Measurements from ENCODE around the gene GSDME.

The GSDME gene

GRCh38 chr7:24730018-24730369 is 27.3 kb downstream of the GSDME start:
- H3K4me3 ChIP-seq (ENCODE audit: control insufficient read depth, low read depth, low read length), result no peak overlapping the region
- TF ChIP-seq CTCF (IDR thresholded peaks at IDR 0.05; ENCODE audit: control insufficient read depth, insufficient read depth, low read depth, low read length, missing control alignments), result no peak
- DNase-seq (ENCODE audit: low read depth), result no peak

GRCh38 chr7:24729365-24730017 is 27.8 kb downstream of the GSDME start:
- TF ChIP-seq CTCF (IDR thresholded peaks at IDR 0.05; ENCODE audit: control insufficient read depth, insufficient read depth, low read depth, low read length, missing control alignments), result no peak
- no peak overlapping the region for H3K4me3 ChIP-seq (ENCODE audit: control insufficient read depth, low read depth, low read length)
- no peak for DNase-seq (ENCODE audit: low read depth)

- DNase-seq (ENCODE audit: low read depth), result no peak
Observed at GRCh38 chr7:24728503-24729364, 28.5 kb downstream of the GSDME start.

GRCh38 chr7:24728121-24728500 is 29.2 kb downstream of the GSDME start:
- no peak for DNase-seq (ENCODE audit: low read depth)
- TF ChIP-seq CTCF (IDR thresholded peaks at IDR 0.05; ENCODE audit: control insufficient read depth, insufficient read depth, low read depth, low read length, missing control alignments), result no peak
- H3K4me3 ChIP-seq (ENCODE audit: control insufficient read depth, low read depth, low read length), result no peak overlapping the region

More at GRCh38 chr7:24728503-24729364, 28.5 kb downstream of the GSDME start:
- no peak for TF ChIP-seq CTCF (IDR thresholded peaks at IDR 0.05; ENCODE audit: control insufficient read depth, insufficient read depth, low read depth, low read length, missing control alignments)
- H3K4me3 ChIP-seq (ENCODE audit: control insufficient read depth, low read depth, low read length), result no peak overlapping the region

- no peak overlapping the region for H3K4me3 ChIP-seq (ENCODE audit: control insufficient read depth, low read depth, low read length)
- TF ChIP-seq CTCF (IDR thresholded peaks at IDR 0.05; ENCODE audit: control insufficient read depth, insufficient read depth, low read depth, low read length, missing control alignments), result no peak
- no peak for DNase-seq (ENCODE audit: low read depth)
Observed at GRCh38 chr7:24727154-24728120, 29.8 kb downstream of the GSDME start.

GRCh38 chr7:24725554-24726241 is 31.6 kb downstream of the GSDME start:
- TF ChIP-seq CTCF (IDR thresholded peaks at IDR 0.05; ENCODE audit: control insufficient read depth, insufficient read depth, low read depth, low read length, missing control alignments), result no peak
- H3K4me3 ChIP-seq (ENCODE audit: control insufficient read depth, low read depth, low read length), result no peak overlapping the region
- DNase-seq (ENCODE audit: low read depth), result no peak
